Endothelial cell of umbilical vein (primary cell): Measurements from ENCODE around the gene DENND2C. TPM values are rescaled to one million over a fixed set of nuclear protein-coding genes. Genes with fewer than 3 reads are reported as not detected.

Experiments used
- BruUV-seq: library from RNA; stranded (reverse); fragments of 400-500 nt; replicated peaks from 2 replicates; lab custom pipeline; 2021; lab: Mats Ljungman, UMichigan
- CTCF ChIA-PET: fragments of 300-600, 350-600 bp; sonication (Branson Sonifier 250); formaldehyde crosslinking; loops from one replicate; lab custom pipeline; 2021; ENCODE audit warnings: antibody characterized with exemption, inconsistent platforms; lab: Charles Lee
- POLR2A ChIA-PET: fragments of 300-600, 350-600 bp; sonication (Branson Sonifier 250); formaldehyde crosslinking; loops from one replicate; lab custom pipeline; 2021; ENCODE audit warnings: antibody characterized with exemption, inconsistent platforms; lab: Charles Lee
- DNase-seq: peaks from one replicate; pipeline ENCODE4 v3.0.0-alpha.2; 2011; ENCODE audit warnings: low read depth, low spot score
- FAIRE-seq: peaks from 2 replicates; lab custom pipeline; 2011; peaks lifted over from hg19 to GRCh38; lab: Jason Lieb, UNC
- H2AFZ ChIP-seq: 2 replicates; pipeline ENCODE4 v1.6.0; 2012; ENCODE audit warnings: low read depth, low read length, control low read depth, inconsistent platforms
- H3K27ac ChIP-seq: 2 replicates; pipeline ENCODE4 v1.5.1; 2011; ENCODE audit warnings: low read depth, mild to moderate bottlenecking, control low read depth, low read length, moderate library complexity; ENCODE audit not compliant: insufficient read depth
- H3K27me3 ChIP-seq, 2 experiments: 2 replicates each; pipeline versions ENCODE4 v1.6.0 to v1.6.1; 2011; ENCODE audit warnings: low read length in 2 of 2, mixed read lengths in 1 of 2; ENCODE audit not compliant: control insufficient read depth in 2 of 2, insufficient read depth in 2 of 2
- H3K36me3 ChIP-seq, 2 experiments: 2 replicates in 1 of 2; 3 replicates in 1 of 2; pipeline ENCODE4 v1.5.1; 2011; ENCODE audit warnings: low read length in 2 of 2, mild to moderate bottlenecking in 1 of 2, moderate library complexity in 1 of 2; ENCODE audit not compliant: control insufficient read depth in 2 of 2, insufficient read depth in 2 of 2; ENCODE audit errors: extremely low read depth in 1 of 2
- H3K4me1 ChIP-seq: 3 replicates; pipeline ENCODE4 v1.5.1; 2011; ENCODE audit warnings: mild to moderate bottlenecking, low read length; ENCODE audit not compliant: control insufficient read depth, insufficient read depth; ENCODE audit errors: extremely low read depth
- H3K4me2 ChIP-seq: 2 replicates; pipeline ENCODE4 v1.6.1; 2011; ENCODE audit warnings: low read length, control low read depth, mixed read lengths; ENCODE audit not compliant: insufficient read depth
- H3K4me3 ChIP-seq, 3 experiments: fragments of 200-600 bp in 1 of 3; sonication (generic), shearing (Covaris generic) in 1 of 3; replicated peaks in 1 of 3; 2 replicates each; pipeline ENCODE4 v1.5.1; 2011 to 2016; ENCODE audit warnings: control low read depth in 3 of 3, low read length in 3 of 3, mild to moderate bottlenecking in 2 of 3, inconsistent platforms in 1 of 3, low read depth in 1 of 3, moderate library complexity in 1 of 3; ENCODE audit not compliant: insufficient read depth in 1 of 3
- H3K79me2 ChIP-seq: 2 replicates; pipeline ENCODE4 v1.6.0; 2012; ENCODE audit warnings: low read length, inconsistent platforms; ENCODE audit not compliant: control insufficient read depth, insufficient read depth
- H3K9ac ChIP-seq: replicated peaks from 2 replicates; pipeline ENCODE3; 2011; ENCODE audit warnings: low read length, control low read depth; ENCODE audit not compliant: insufficient read depth; ENCODE audit errors: extremely low read depth
- H3K9me1 ChIP-seq: replicated peaks from 3 replicates; pipeline ENCODE4 v1.6.0; 2011; ENCODE audit warnings: mild to moderate bottlenecking, low read length; ENCODE audit not compliant: control insufficient read depth, insufficient read depth; ENCODE audit errors: extremely low read depth
- H3K9me3 ChIP-seq: replicated peaks from 2 replicates; pipeline ENCODE4 v1.5.1; 2012; ENCODE audit warnings: low read length, inconsistent platforms; ENCODE audit not compliant: control insufficient read depth, insufficient read depth
- H4K20me1 ChIP-seq: replicated peaks from 2 replicates; pipeline ENCODE3; 2011; ENCODE audit warnings: mild to moderate bottlenecking, low read length; ENCODE audit not compliant: control insufficient read depth, insufficient read depth; ENCODE audit errors: extremely low read depth
- CTCF ChIP-seq, 2 donors: IDR thresholded peaks; 1 replicate in 1 of 2; 2 replicates in 1 of 2; pipeline ENCODE4 v1.5.1; 2011; ENCODE audit warnings: low read length in 2 of 2, mild to moderate bottlenecking in 2 of 2, moderate library complexity in 2 of 2, control low read depth in 1 of 2, inconsistent platforms in 1 of 2, low read depth in 1 of 2; ENCODE audit not compliant: insufficient read depth in 1 of 2; ENCODE audit errors: extremely low read depth in 1 of 2
- EZH2 ChIP-seq: IDR thresholded peaks from 2 replicates; pipeline ENCODE4 v1.6.1; 2012; ENCODE audit warnings: borderline replicate concordance, low read depth, mild to moderate bottlenecking, moderate library complexity, low read length, inconsistent platforms; ENCODE audit not compliant: severe bottlenecking
- FOS ChIP-seq: IDR thresholded peaks from 2 replicates; pipeline ENCODE4 v1.6.1; 2011; ENCODE audit warnings: mild to moderate bottlenecking, low read length, moderate library complexity, borderline replicate concordance; ENCODE audit not compliant: insufficient read depth
- GATA2 ChIP-seq: IDR thresholded peaks from 2 replicates; pipeline ENCODE4 v1.7.0; 2011; ENCODE audit warnings: low read depth, mild to moderate bottlenecking, moderate library complexity, mixed read lengths, low read length; ENCODE audit not compliant: insufficient read length, insufficient read depth
- JUN ChIP-seq: IDR thresholded peaks from 2 replicates; pipeline ENCODE4 v1.6.1; 2011; ENCODE audit warnings: borderline replicate concordance, low read depth; ENCODE audit not compliant: insufficient read length, insufficient read depth
- MYC ChIP-seq: IDR thresholded peaks from one replicate; pipeline ENCODE4 v1.6.1; 2011; ENCODE audit warnings: mild to moderate bottlenecking, low read depth, low read length
- POLR2A ChIP-seq: IDR thresholded peaks from 2 replicates; pipeline ENCODE4 v1.6.1; 2012; ENCODE audit warnings: low read depth, mild to moderate bottlenecking, control low read depth, low read length
- POLR2AphosphoS5 ChIP-seq: IDR thresholded peaks from 2 replicates; pipeline ENCODE4 v1.6.1; 2012; ENCODE audit warnings: low read depth, mild to moderate bottlenecking, control low read depth, low read length, moderate library complexity; ENCODE audit not compliant: insufficient read depth
- dilution Hi-C: fragments of 300-500 bp; cut with MboI; formaldehyde crosslinking; loops from one replicate; pipeline ENCODE4 v1.15.0; 2019; ENCODE audit warnings: low sequenced_read_pairs; ENCODE audit not compliant: extremely low pct_ligation_motif_present
- intact Hi-C: fragments of 100-400 bp; cut with micrococcal nuclease; formaldehyde crosslinking; loops from one replicate; pipeline ENCODE4 v1.10.0; 2022
- polyA plus RNA-seq, 4 experiments: library from polyadenylated mRNA; depleted of rRNA in 3 of 4; stranded (reverse) in 3 of 4; unstranded in 1 of 4; fragments of >200 nt; gene quantifications; 2 replicates each; pipeline versions ENCODE4 v1.2.1 to v1.2.3, GENCODE V29; 2011 to 2012; ENCODE audit warnings: missing spikeins in 1 of 4
- total RNA-seq: library from RNA; stranded (reverse); gene quantifications from 2 replicates; pipeline ENCODE4 v1.2.3, GENCODE V29; 2021
- TF ChIP-seq, protein P1 (sequence below): IDR thresholded peaks from 2 replicates; pipeline ENCODE4 v1.6.1; 2011; ENCODE audit not compliant: insufficient read depth, insufficient read length

Gene DENND2C
- total and polyA plus RNA-seq, 2 donors (not counting 3 experiments of a cell fraction or from before 2014, with no cell fraction given): 0.12 to 0.22 TPM

DNA sequence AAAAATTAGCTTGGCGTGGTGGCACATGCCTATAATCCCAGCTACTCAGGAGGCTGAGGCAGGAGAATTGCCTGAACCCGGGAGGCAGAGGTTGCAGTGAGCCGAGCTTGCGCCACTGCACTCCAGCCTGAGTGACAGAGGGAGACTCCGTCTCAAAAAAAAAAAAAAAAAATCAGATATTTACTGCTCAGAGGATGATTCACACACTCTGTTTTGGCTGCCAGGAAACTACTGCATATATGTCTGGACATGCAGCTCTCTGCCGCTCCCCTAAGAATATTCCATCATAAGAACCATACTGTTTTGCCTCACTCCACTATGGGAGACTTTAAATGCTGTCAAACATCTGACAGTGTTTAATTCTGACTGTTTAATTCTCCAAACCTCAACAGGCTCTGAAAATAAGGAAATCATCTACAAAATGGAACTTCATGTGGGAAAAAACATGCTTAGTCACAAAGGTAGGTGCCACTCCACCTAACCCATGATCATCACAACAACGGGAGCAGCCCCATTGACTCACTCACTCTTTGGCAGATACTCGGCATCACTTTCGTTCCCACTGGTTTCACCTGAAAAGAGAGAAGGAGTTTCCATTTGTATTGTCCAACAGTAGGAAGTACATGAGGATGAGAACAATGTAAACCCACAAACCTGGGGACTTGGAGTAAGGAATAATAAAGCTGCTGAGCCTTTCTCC, 59.2 kb downstream of the DENND2C start:
- CTCF ChIA-PET: interaction anchor here (1.7 kb wide), 1 partner anchor 10 kb away, joined by 6 read pairs; no protein-coding TSS in a partner anchor
- POLR2A ChIA-PET: no interaction called here
- no peak overlapping the region for H3K9ac ChIP-seq

More for the DNA sequence above, 59.2 kb downstream of the DENND2C start:
- Histone ChIP-seq H3K79me2 (no peaks in the 10 kb centered on the region), H3K9me3 (no peaks in the 10 kb centered on the region), H3K4me1 (no peaks in the 10 kb centered on the region), H3K36me3 (no peaks in the 10 kb centered on the region), H2AFZ (no peak overlapping the region), H3K27ac (no peak overlapping the region), H3K9me1 (no peaks in the 10 kb centered on the region), H4K20me1 (no peaks in the 10 kb centered on the region), H3K4me2 (no peak overlapping the region), H3K27me3 (no peaks in the 10 kb centered on the region), H3K4me3 (no peak overlapping the region)
- dilution Hi-C loops: no loop called here
- FAIRE-seq (no peak), DNase-seq (no peak)
- BruUV-seq: no TSS peak
- intact Hi-C loops: no loop called here
- TF ChIP-seq JUN: no peak
- no peak for TF ChIP-seq GATA2
- TF ChIP-seq POLR2AphosphoS5: no peak
- no peak for TF ChIP-seq MYC
- TF ChIP-seq POLR2A: no peak
- TF ChIP-seq CTCF (IDR thresholded peaks at IDR 0.05; ENCODE audit: extremely low read depth in 1 of 2, insufficient read depth in 1 of 2, low read depth in 1 of 2, low read length in 2 of 2): no peak
- TF ChIP-seq, protein P1, sequence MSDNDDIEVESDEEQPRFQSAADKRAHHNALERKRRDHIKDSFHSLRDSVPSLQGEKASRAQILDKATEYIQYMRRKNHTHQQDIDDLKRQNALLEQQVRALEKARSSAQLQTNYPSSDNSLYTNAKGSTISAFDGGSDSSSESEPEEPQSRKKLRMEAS: no peak
- no peak for TF ChIP-seq FOS
- TF ChIP-seq EZH2: no peak
